Endothelial cell of umbilical vein (primary cell): Measurements from ENCODE around the gene PTPRD. TPM values are rescaled to one million over a fixed set of nuclear protein-coding genes. Genes with fewer than 3 reads are reported as not detected.

Experiments used
- BruUV-seq: library from RNA; stranded (reverse); fragments of 400-500 nt; replicated peaks from 2 replicates; lab custom pipeline; 2021; lab: Mats Ljungman, UMichigan
- CTCF ChIA-PET: fragments of 300-600, 350-600 bp; sonication (Branson Sonifier 250); formaldehyde crosslinking; loops from one replicate; lab custom pipeline; 2021; ENCODE audit warnings: antibody characterized with exemption, inconsistent platforms; lab: Charles Lee
- POLR2A ChIA-PET: fragments of 300-600, 350-600 bp; sonication (Branson Sonifier 250); formaldehyde crosslinking; loops from one replicate; lab custom pipeline; 2021; ENCODE audit warnings: antibody characterized with exemption, inconsistent platforms; lab: Charles Lee
- DNase-seq: peaks from one replicate; pipeline ENCODE4 v3.0.0-alpha.2; 2011; ENCODE audit warnings: low read depth, low spot score
- FAIRE-seq: peaks from 2 replicates; lab custom pipeline; 2011; peaks lifted over from hg19 to GRCh38; lab: Jason Lieb, UNC
- H2AFZ ChIP-seq: 2 replicates; pipeline ENCODE4 v1.6.0; 2012; ENCODE audit warnings: low read depth, low read length, control low read depth, inconsistent platforms
- H3K27ac ChIP-seq: 2 replicates; pipeline ENCODE4 v1.5.1; 2011; ENCODE audit warnings: low read depth, mild to moderate bottlenecking, control low read depth, low read length, moderate library complexity; ENCODE audit not compliant: insufficient read depth
- H3K27me3 ChIP-seq, 2 experiments: 2 replicates each; pipeline versions ENCODE4 v1.6.0 to v1.6.1; 2011; ENCODE audit warnings: low read length in 2 of 2, mixed read lengths in 1 of 2; ENCODE audit not compliant: control insufficient read depth in 2 of 2, insufficient read depth in 2 of 2
- H3K36me3 ChIP-seq, 2 experiments: 2 replicates in 1 of 2; 3 replicates in 1 of 2; pipeline ENCODE4 v1.5.1; 2011; ENCODE audit warnings: low read length in 2 of 2, mild to moderate bottlenecking in 1 of 2, moderate library complexity in 1 of 2; ENCODE audit not compliant: control insufficient read depth in 2 of 2, insufficient read depth in 2 of 2; ENCODE audit errors: extremely low read depth in 1 of 2
- H3K4me1 ChIP-seq: 3 replicates; pipeline ENCODE4 v1.5.1; 2011; ENCODE audit warnings: mild to moderate bottlenecking, low read length; ENCODE audit not compliant: control insufficient read depth, insufficient read depth; ENCODE audit errors: extremely low read depth
- H3K4me2 ChIP-seq: 2 replicates; pipeline ENCODE4 v1.6.1; 2011; ENCODE audit warnings: low read length, control low read depth, mixed read lengths; ENCODE audit not compliant: insufficient read depth
- H3K4me3 ChIP-seq, 3 experiments: fragments of 200-600 bp in 1 of 3; sonication (generic), shearing (Covaris generic) in 1 of 3; replicated peaks in 1 of 3; 2 replicates each; pipeline ENCODE4 v1.5.1; 2011 to 2016; ENCODE audit warnings: control low read depth in 3 of 3, low read length in 3 of 3, mild to moderate bottlenecking in 2 of 3, inconsistent platforms in 1 of 3, low read depth in 1 of 3, moderate library complexity in 1 of 3; ENCODE audit not compliant: insufficient read depth in 1 of 3
- H3K79me2 ChIP-seq: 2 replicates; pipeline ENCODE4 v1.6.0; 2012; ENCODE audit warnings: low read length, inconsistent platforms; ENCODE audit not compliant: control insufficient read depth, insufficient read depth
- H3K9ac ChIP-seq: replicated peaks from 2 replicates; pipeline ENCODE3; 2011; ENCODE audit warnings: low read length, control low read depth; ENCODE audit not compliant: insufficient read depth; ENCODE audit errors: extremely low read depth
- H3K9me1 ChIP-seq: replicated peaks from 3 replicates; pipeline ENCODE4 v1.6.0; 2011; ENCODE audit warnings: mild to moderate bottlenecking, low read length; ENCODE audit not compliant: control insufficient read depth, insufficient read depth; ENCODE audit errors: extremely low read depth
- H3K9me3 ChIP-seq: replicated peaks from 2 replicates; pipeline ENCODE4 v1.5.1; 2012; ENCODE audit warnings: low read length, inconsistent platforms; ENCODE audit not compliant: control insufficient read depth, insufficient read depth
- H4K20me1 ChIP-seq: replicated peaks from 2 replicates; pipeline ENCODE3; 2011; ENCODE audit warnings: mild to moderate bottlenecking, low read length; ENCODE audit not compliant: control insufficient read depth, insufficient read depth; ENCODE audit errors: extremely low read depth
- CTCF ChIP-seq, 2 donors: IDR thresholded peaks; 1 replicate in 1 of 2; 2 replicates in 1 of 2; pipeline ENCODE4 v1.5.1; 2011; ENCODE audit warnings: low read length in 2 of 2, mild to moderate bottlenecking in 2 of 2, moderate library complexity in 2 of 2, control low read depth in 1 of 2, inconsistent platforms in 1 of 2, low read depth in 1 of 2; ENCODE audit not compliant: insufficient read depth in 1 of 2; ENCODE audit errors: extremely low read depth in 1 of 2
- EZH2 ChIP-seq: IDR thresholded peaks from 2 replicates; pipeline ENCODE4 v1.6.1; 2012; ENCODE audit warnings: borderline replicate concordance, low read depth, mild to moderate bottlenecking, moderate library complexity, low read length, inconsistent platforms; ENCODE audit not compliant: severe bottlenecking
- FOS ChIP-seq: IDR thresholded peaks from 2 replicates; pipeline ENCODE4 v1.6.1; 2011; ENCODE audit warnings: mild to moderate bottlenecking, low read length, moderate library complexity, borderline replicate concordance; ENCODE audit not compliant: insufficient read depth
- GATA2 ChIP-seq: IDR thresholded peaks from 2 replicates; pipeline ENCODE4 v1.7.0; 2011; ENCODE audit warnings: low read depth, mild to moderate bottlenecking, moderate library complexity, mixed read lengths, low read length; ENCODE audit not compliant: insufficient read length, insufficient read depth
- JUN ChIP-seq: IDR thresholded peaks from 2 replicates; pipeline ENCODE4 v1.6.1; 2011; ENCODE audit warnings: borderline replicate concordance, low read depth; ENCODE audit not compliant: insufficient read length, insufficient read depth
- MAX ChIP-seq: IDR thresholded peaks from 2 replicates; pipeline ENCODE4 v1.6.1; 2011; ENCODE audit not compliant: insufficient read depth, insufficient read length
- MYC ChIP-seq: IDR thresholded peaks from one replicate; pipeline ENCODE4 v1.6.1; 2011; ENCODE audit warnings: mild to moderate bottlenecking, low read depth, low read length
- POLR2A ChIP-seq: IDR thresholded peaks from 2 replicates; pipeline ENCODE4 v1.6.1; 2012; ENCODE audit warnings: low read depth, mild to moderate bottlenecking, control low read depth, low read length
- POLR2AphosphoS5 ChIP-seq: IDR thresholded peaks from 2 replicates; pipeline ENCODE4 v1.6.1; 2012; ENCODE audit warnings: low read depth, mild to moderate bottlenecking, control low read depth, low read length, moderate library complexity; ENCODE audit not compliant: insufficient read depth
- dilution Hi-C: fragments of 300-500 bp; cut with MboI; formaldehyde crosslinking; loops from one replicate; pipeline ENCODE4 v1.15.0; 2019; ENCODE audit warnings: low sequenced_read_pairs; ENCODE audit not compliant: extremely low pct_ligation_motif_present
- intact Hi-C: fragments of 100-400 bp; cut with micrococcal nuclease; formaldehyde crosslinking; loops from one replicate; pipeline ENCODE4 v1.10.0; 2022
- polyA plus RNA-seq, 4 experiments: library from polyadenylated mRNA; depleted of rRNA in 3 of 4; stranded (reverse) in 3 of 4; unstranded in 1 of 4; fragments of >200 nt; gene quantifications; 2 replicates each; pipeline versions ENCODE4 v1.2.1 to v1.2.3, GENCODE V29; 2011 to 2012; ENCODE audit warnings: missing spikeins in 1 of 4
- total RNA-seq: library from RNA; stranded (reverse); gene quantifications from 2 replicates; pipeline ENCODE4 v1.2.3, GENCODE V29; 2021

PTPRD gene
- total and polyA plus RNA-seq, 2 donors (not counting 3 experiments of a cell fraction or from before 2014, with no cell fraction given), result 5.5 to 5.7 TPM

DNA sequence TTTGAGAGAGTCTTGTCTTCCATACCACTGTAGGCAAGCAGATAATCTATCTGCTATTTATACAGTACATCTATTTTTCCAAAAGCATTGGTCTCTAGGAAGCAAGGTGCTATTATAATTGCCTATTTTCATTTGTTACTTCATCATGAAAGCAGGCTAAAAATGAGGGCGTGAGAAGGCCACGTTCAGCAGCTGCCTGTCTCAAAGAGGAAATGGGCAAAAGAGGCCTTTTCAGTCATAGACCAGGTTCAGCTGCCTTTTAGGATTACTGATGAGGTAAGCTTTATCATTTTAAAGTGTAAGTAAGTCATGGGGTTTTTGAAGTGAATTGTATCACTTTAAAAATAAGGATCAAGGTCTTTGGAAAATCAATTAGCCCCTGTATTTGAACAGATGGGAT, 1722.1 kb downstream of the PTPRD start:
- Histone ChIP-seq H2AFZ (no peak overlapping the region), H4K20me1 (no peaks in the 10 kb centered on the region), H3K79me2 (no peaks in the 10 kb centered on the region), H3K4me2 (no peak overlapping the region), H3K27ac (no peak overlapping the region), H3K9me3 (no peaks in the 10 kb centered on the region), H3K9me1 (no peaks in the 10 kb centered on the region), H3K9ac (no peak overlapping the region), H3K4me1 (no peaks in the 10 kb centered on the region), H3K27me3 (no peaks in the 10 kb centered on the region), H3K36me3 (no peaks in the 10 kb centered on the region), H3K4me3 (no peak overlapping the region)
- ChIA-PET CTCF (no interaction called here), POLR2A (no interaction called here)
- BruUV-seq, result no TSS peak
- FAIRE-seq (no peak), DNase-seq (no peak)
- intact Hi-C loops, result no loop called here
- dilution Hi-C loops, result no loop called here
- TF ChIP-seq FOS, result no peak
- TF ChIP-seq GATA2, result no peak
- no peak for TF ChIP-seq POLR2A
- no peak for TF ChIP-seq CTCF (IDR thresholded peaks at IDR 0.05; ENCODE audit: extremely low read depth in 1 of 2, insufficient read depth in 1 of 2, low read depth in 1 of 2, low read length in 2 of 2)
- TF ChIP-seq JUN, result no peak
- no peak for TF ChIP-seq POLR2AphosphoS5
- TF ChIP-seq MYC, result no peak
- TF ChIP-seq EZH2, result no peak
- no peak for TF ChIP-seq MAX
